CD4-positive, alpha-beta memory T cell (primary cell): ENCODE data around the gene OR52N2. TPM values are rescaled to one million over a fixed set of nuclear protein-coding genes. Genes with fewer than 3 reads are reported as not detected.

Source experiments
- CTCF ChIA-PET: fragments of 350-600 bp; sonication (Branson Sonifier 250); formaldehyde crosslinking; loops from one replicate; lab custom pipeline; 2021; ENCODE audit warnings: inconsistent platforms; ENCODE audit not compliant: partially characterized antibody; lab: Charles Lee
- POLR2A ChIA-PET: fragments of 350-600 bp; sonication (Branson Sonifier 250); formaldehyde crosslinking; loops from one replicate; lab custom pipeline; 2021; ENCODE audit not compliant: partially characterized antibody; lab: Charles Lee
- DNase-seq, 5 donors: peaks; one replicate each; pipeline versions ENCODE4 v3.0.0 to v3.0.0-alpha.2; 2020 to 2022; ENCODE audit warnings: mixed read lengths in 1 of 5
- H3K27ac ChIP-seq: one replicate; pipeline ENCODE4 v1.7.0; 2013; ENCODE audit warnings: low read depth, low read length
- H3K27me3 ChIP-seq: 2 replicates; pipeline ENCODE4 v1.7.0; 2013; ENCODE audit warnings: mild to moderate bottlenecking, low read length, moderate library complexity; ENCODE audit not compliant: insufficient read depth
- H3K36me3 ChIP-seq: 2 replicates; pipeline ENCODE4 v1.7.0; 2013; ENCODE audit warnings: mild to moderate bottlenecking, low read length, moderate library complexity; ENCODE audit not compliant: insufficient read depth
- H3K4me1 ChIP-seq: 2 replicates; pipeline ENCODE4 v1.7.0; 2013; ENCODE audit warnings: mild to moderate bottlenecking, low read length, moderate library complexity; ENCODE audit not compliant: insufficient read depth
- H3K4me3 ChIP-seq, 2 donors: one replicate each; pipeline ENCODE4 v1.7.0; 2013; ENCODE audit warnings: low read length in 2 of 2, mild to moderate bottlenecking in 1 of 2
- H3K9me3 ChIP-seq, 2 donors: one replicate each; pipeline ENCODE4 v1.7.0; 2013; ENCODE audit warnings: low read length in 2 of 2, control low read depth in 1 of 2; ENCODE audit not compliant: control insufficient read depth in 1 of 2
- H3K27ac Mint-ChIP-seq, 7 donors: one replicate each; pipeline ENCODE4 v1.8.0; 2020 to 2021; ENCODE audit warnings: mixed read lengths in 7 of 7, mild to moderate bottlenecking in 6 of 7, inconsistent platforms in 3 of 7, moderate library complexity in 3 of 7
- H3K27me3 Mint-ChIP-seq, 2 donors: one replicate each; pipeline ENCODE4 v1.8.0; 2020 to 2021; ENCODE audit warnings: mixed read lengths in 2 of 2
- H3K36me3 Mint-ChIP-seq, 2 donors: one replicate each; pipeline ENCODE4 v1.8.0; 2020 to 2021; ENCODE audit warnings: mixed read lengths in 2 of 2, inconsistent platforms in 1 of 2, mild to moderate bottlenecking in 1 of 2
- H3K4me1 Mint-ChIP-seq, 4 donors: one replicate each; pipeline ENCODE4 v1.8.0; 2020 to 2021; ENCODE audit warnings: mixed read lengths in 4 of 4, mild to moderate bottlenecking in 1 of 4
- H3K4me3 Mint-ChIP-seq, 8 donors: one replicate each; pipeline ENCODE4 v1.8.0; 2020 to 2021; ENCODE audit warnings: mixed read lengths in 8 of 8, mild to moderate bottlenecking in 7 of 8, moderate library complexity in 6 of 8, inconsistent platforms in 3 of 8
- H3K9me3 Mint-ChIP-seq, 8 donors: one replicate each; pipeline ENCODE4 v1.8.0; 2020 to 2021; ENCODE audit warnings: mixed read lengths in 8 of 8, mild to moderate bottlenecking in 5 of 8, inconsistent platforms in 3 of 8, moderate library complexity in 1 of 8
- intact Hi-C: fragments of 100-400 bp; cut with micrococcal nuclease; formaldehyde crosslinking; loops from one replicate; pipeline ENCODE4 v1.15.1; 2023
- polyA plus RNA-seq, 2 donors: library from polyadenylated mRNA; unstranded; fragments of 300-500 nt; fragmentation: Illumina TruSeq; gene quantifications; one replicate each; pipeline ENCODE4 v1.2.3, GENCODE V29; 2021
- total RNA-seq, 2 experiments: library from RNA; stranded (reverse); gene quantifications; one replicate each; pipeline ENCODE4 v1.2.3, GENCODE V29; 2021

The OR52N2 gene
- total and polyA plus RNA-seq, 4 experiments from 2014 or later, result not detected

DNA sequence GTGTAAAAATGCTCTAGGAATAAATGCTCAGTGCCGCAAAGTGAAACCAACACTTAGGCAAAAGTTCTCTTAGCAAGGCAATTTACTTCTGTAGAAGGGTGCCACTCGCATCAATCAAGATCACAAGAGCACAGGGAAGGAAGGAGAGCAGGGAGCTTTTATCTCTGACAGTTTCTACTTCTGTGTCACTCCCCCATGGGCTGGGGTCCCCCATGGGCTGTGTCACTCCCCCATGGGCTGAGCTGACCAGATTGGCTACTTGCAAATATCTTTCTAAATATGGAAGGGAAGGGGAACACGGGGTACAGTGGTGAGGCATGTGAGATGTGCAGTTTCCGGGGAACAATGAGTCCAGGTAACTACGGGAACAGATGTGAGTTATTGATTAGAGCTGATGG is 397 bp downstream of the OR52N2 start:
- Histone ChIP-seq H3K4me1 (peaks cover 8% of the 10 kb centered on the region), H3K27me3 (no peaks in the 10 kb centered on the region), H3K27ac (no peak overlapping the region), H3K36me3 (no peaks in the 10 kb centered on the region), H3K9me3 (no peaks in the 10 kb centered on the region), H3K4me3 (peak overlapping the region; percentile 58 to 83)
- peak overlapping the region; percentile 88 to 96 (median 90) for H3K4me3 Mint-ChIP-seq
- peaks cover 0 to 7% (median 4%) of the 10 kb centered on the region in 8 donors for H3K9me3 Mint-ChIP-seq
- CTCF ChIA-PET, result interaction anchor here (0.6 to 2.6 kb wide), 15 partner anchors 10 to 1172 kb away, joined by 3 to 20 read pairs (median 3); partner anchors contain the start of genes OR51D1 and TRIM5
- no peaks in the 10 kb centered on the region for H3K36me3 Mint-ChIP-seq
- H3K27ac Mint-ChIP-seq, result peak overlapping the region in 3 of 7 donors; percentile 6 to 40 (median 20)
- DNase-seq, result peak in 4 of 5 donors; percentile 5 to 15 (median 8)
- peaks cover 7 to 13% (median 12%) of the 10 kb centered on the region in 4 donors for H3K4me1 Mint-ChIP-seq
- H3K27me3 Mint-ChIP-seq, result peaks cover 13 to 15% of the 10 kb centered on the region in 2 donors
- POLR2A ChIA-PET, result no interaction called here
- intact Hi-C loops, result no loop called here

DNA sequence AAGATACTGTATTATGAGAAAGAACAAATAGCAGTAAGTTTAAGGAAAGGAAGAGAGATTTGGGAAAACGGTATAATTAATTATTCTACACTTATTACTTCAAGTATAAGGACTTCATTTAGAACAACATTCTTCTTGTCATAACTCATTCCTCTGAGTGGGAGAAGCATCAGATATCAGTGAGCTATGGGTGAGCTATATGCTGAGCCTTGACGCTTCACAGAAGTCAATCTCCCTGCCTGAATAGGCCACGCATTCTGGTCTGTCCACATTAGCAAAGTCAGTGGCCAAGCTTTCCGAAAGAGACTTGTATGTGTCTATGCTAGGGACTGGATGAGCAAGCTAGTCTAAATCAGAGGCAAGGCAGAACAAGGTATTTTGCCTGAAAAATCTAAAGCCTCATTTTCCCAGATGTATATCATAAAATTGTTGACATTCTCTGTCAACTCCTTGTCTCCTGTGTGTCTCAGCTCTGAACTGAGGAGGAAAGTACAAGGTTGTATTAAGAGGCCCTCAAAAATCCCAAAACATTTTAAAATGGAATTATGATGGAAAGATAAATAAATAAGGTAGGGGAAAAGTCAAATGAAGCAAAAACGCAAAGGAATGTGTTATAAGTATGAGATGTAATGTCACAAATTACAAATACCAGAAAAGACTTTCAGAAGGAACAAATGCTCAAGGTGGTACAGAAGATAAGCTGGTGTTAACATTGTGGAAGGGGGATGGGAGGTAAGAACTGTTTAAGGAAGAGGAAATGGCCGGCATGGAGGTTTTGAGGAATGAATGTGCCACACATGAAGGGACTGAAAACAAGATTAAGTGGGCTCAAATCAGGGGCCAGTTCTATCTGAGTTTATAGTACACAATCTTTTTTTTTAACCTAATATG is 1.4 kb downstream of the OR52N2 start:
- DNase-seq, result no peak
- Histone ChIP-seq H3K4me1 (peaks cover 8% of the 10 kb centered on the region), H3K36me3 (no peaks in the 10 kb centered on the region), H3K27ac (no peak overlapping the region), H3K9me3 (no peaks in the 10 kb centered on the region), H3K27me3 (no peaks in the 10 kb centered on the region), H3K4me3 (no peak overlapping the region)
- H3K27me3 Mint-ChIP-seq, result peaks cover 13% of the 10 kb centered on the region in 2 donors
- peaks cover 7 to 13% (median 12%) of the 10 kb centered on the region in 4 donors for H3K4me1 Mint-ChIP-seq
- no peak overlapping the region for H3K4me3 Mint-ChIP-seq
- H3K27ac Mint-ChIP-seq, result no peak overlapping the region
- H3K9me3 Mint-ChIP-seq, result no peaks in the 10 kb centered on the region
- CTCF ChIA-PET, result interaction anchor here (0.7 to 2.6 kb wide), 15 partner anchors 20 to 1173 kb away, joined by 3 to 20 read pairs (median 3); partner anchors contain the start of genes OR51D1 and TRIM5
- POLR2A ChIA-PET, result interaction anchor here (0.6 kb wide), 1 partner anchor 126 kb away, joined by 3 read pairs; no protein-coding TSS in a partner anchor
- intact Hi-C loops, result no loop called here
- no peaks in the 10 kb centered on the region for H3K36me3 Mint-ChIP-seq

DNA sequence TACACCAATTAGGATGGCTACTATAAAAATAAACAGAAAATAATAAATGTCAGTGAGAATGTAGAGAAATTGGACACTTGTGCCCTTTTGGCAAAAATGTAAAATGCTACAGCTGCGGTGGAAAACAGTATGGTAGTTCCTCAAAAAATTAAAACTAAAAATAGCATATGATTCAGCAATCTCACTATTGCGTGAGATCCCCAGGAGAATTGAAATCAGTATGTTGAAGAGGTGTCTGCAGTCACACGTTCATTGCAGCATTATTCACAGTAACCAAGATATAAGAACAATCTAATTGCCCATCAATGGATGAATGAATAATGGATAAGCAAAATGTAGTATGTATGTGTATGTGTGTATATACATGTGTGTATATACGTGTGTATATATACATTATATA is 6.8 kb downstream of the OR52N2 start:
- Histone ChIP-seq H3K9me3 (no peaks in the 10 kb centered on the region), H3K4me3 (no peak overlapping the region), H3K27ac (no peak overlapping the region), H3K27me3 (no peaks in the 10 kb centered on the region), H3K4me1 (peaks cover 10% of the 10 kb centered on the region), H3K36me3 (no peaks in the 10 kb centered on the region)
- H3K36me3 Mint-ChIP-seq, result no peaks in the 10 kb centered on the region
- DNase-seq, result no peak
- H3K4me1 Mint-ChIP-seq, result peaks cover 7 to 15% (median 10%) of the 10 kb centered on the region in 4 donors
- intact Hi-C loops, result no loop called here
- no peak overlapping the region for H3K4me3 Mint-ChIP-seq
- H3K27ac Mint-ChIP-seq, result no peak overlapping the region
- ChIA-PET CTCF (no interaction called here), POLR2A (no interaction called here)
- H3K9me3 Mint-ChIP-seq, result no peaks in the 10 kb centered on the region
- peaks cover 0 to 1% of the 10 kb centered on the region in 2 donors for H3K27me3 Mint-ChIP-seq

DNA sequence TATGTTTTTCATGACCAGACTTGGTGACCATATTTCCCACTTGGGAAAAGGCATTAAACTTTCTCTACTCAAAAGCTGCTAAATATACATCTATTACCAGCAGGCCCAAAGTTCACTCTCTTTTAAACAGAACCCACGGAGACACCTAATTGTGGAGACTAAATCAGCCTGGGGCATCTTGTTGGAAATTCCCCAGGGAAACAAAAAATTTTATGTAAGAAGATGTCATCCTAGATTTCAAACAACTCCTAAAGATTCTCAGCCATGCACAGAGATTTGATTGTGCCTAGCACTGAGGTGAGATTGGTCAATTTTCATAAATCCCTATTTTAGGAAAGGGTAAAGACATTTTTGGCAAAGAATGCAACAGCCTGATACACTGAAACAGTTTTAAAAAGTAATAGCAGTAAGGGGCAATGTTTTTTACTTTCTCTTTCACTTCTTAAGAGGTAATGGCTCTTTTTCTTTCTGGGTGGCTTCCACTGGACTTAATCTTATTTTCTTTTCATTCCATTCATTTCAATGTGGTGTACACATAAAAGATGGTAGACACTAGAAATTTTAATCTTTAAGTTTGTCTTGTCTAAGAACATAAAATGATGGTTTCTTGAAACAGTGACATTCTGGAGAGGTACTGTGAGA is 9.6 kb downstream of the OR52N2 start:
- Mint-ChIP-seq H3K36me3 (no peaks in the 10 kb centered on the region), H3K27ac (peak overlapping the region in 6 of 7 donors; percentile 8 to 87 (median 80)), H3K4me1 (peaks cover 7 to 15% (median 10%) of the 10 kb centered on the region in 4 donors), H3K27me3 (peaks cover 0 to 1% of the 10 kb centered on the region in 2 donors), H3K9me3 (no peaks in the 10 kb centered on the region), H3K4me3 (peak overlapping the region; percentile 79 to 93 (median 86))
- POLR2A ChIA-PET, result no interaction called here
- Histone ChIP-seq H3K4me1 (peaks cover 10% of the 10 kb centered on the region), H3K27me3 (no peaks in the 10 kb centered on the region), H3K4me3 (peak overlapping the region in 1 of 2 donors; percentile 15), H3K36me3 (no peaks in the 10 kb centered on the region), H3K9me3 (no peaks in the 10 kb centered on the region), H3K27ac (no peak overlapping the region)
- CTCF ChIA-PET, result interaction anchor here (0.8 to 1.0 kb wide), 2 partner anchors 9 to 1182 kb away, joined by 3 read pairs; partner anchors contain the start of gene OR52N2
- intact Hi-C loops, result no loop called here
- DNase-seq, result peak in 2 of 5 donors; percentile 6 to 7

DNA sequence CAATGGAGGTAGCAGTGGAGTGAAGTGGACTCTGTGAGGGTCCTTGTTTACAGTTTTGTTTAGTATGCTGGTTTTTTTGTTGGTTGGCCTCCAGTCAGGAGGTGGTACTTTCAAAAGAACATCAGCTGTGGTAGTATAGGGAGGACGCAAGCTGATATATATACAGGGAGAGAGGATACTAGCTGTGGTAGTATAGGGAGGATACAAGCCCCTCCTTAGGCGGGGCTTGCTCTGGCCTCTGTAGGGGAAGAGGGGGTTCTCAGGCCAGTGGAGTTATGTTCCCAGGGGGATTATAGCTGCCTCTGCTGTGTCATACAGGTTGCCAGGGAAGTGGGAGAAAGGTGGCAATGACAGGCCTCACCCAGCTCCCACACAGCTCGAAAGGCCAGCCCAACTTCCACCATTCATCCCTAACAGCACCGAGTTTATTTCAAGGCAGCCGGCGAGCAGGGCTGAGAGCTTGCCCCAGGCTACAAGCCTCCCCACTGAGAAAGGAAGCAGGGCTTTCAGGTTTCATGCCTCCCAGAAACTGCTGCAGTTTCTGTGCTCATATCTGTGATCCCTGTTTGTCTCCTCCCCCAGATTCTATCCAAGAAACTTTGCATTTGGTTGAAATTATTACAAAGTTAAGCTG is 22.6 kb downstream of the OR52N2 start:
- Histone ChIP-seq H3K27me3 (no peaks in the 10 kb centered on the region), H3K27ac (no peak overlapping the region), H3K4me3 (no peak overlapping the region), H3K9me3 (no peaks in the 10 kb centered on the region), H3K36me3 (no peaks in the 10 kb centered on the region), H3K4me1 (no peaks in the 10 kb centered on the region)
- no peaks in the 10 kb centered on the region for H3K4me1 Mint-ChIP-seq
- peak overlapping the region in 1 of 7 donors; percentile 15 for H3K27ac Mint-ChIP-seq
- H3K9me3 Mint-ChIP-seq, result peaks cover 0 to 8% (median 0%) of the 10 kb centered on the region in 8 donors
- H3K36me3 Mint-ChIP-seq, result no peaks in the 10 kb centered on the region
- peaks cover 8 to 9% of the 10 kb centered on the region in 2 donors for H3K27me3 Mint-ChIP-seq
- no peak overlapping the region for H3K4me3 Mint-ChIP-seq
- ChIA-PET POLR2A (no interaction called here), CTCF (no interaction called here)
- intact Hi-C loops, result no loop called here
- DNase-seq, result no peak

DNA sequence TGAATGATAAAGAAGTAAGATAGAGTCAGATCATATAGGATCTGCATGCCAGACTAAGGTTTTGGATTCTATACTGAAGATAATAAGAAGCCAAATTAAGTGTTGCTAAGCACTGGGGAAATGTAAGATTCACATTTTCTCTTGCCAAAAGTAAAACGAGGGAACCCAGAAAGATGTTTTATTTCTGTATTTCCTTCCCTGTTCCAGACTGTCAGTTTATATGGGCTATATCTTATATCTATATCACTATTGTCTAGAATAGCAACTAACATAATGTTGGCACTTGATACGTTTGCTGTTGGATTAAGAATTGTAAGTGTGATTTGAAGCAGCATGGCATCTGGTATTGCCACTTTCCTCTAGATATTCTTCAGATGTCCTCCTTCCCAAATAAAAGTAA is 24.7 kb downstream of the OR52N2 start:
- H3K9me3 ChIP-seq, result no peaks in the 10 kb centered on the region
- no peak overlapping the region for H3K27ac ChIP-seq
- Mint-ChIP-seq H3K27me3 (peaks cover 9 to 14% of the 10 kb centered on the region in 2 donors), H3K4me1 (no peaks in the 10 kb centered on the region), H3K9me3 (peaks cover 0 to 13% (median 2%) of the 10 kb centered on the region in 8 donors), H3K4me3 (no peak overlapping the region), H3K36me3 (no peaks in the 10 kb centered on the region), H3K27ac (no peak overlapping the region)
- intact Hi-C loops, result no loop called here
- H3K36me3 ChIP-seq, result no peaks in the 10 kb centered on the region
- no peak overlapping the region for H3K4me3 ChIP-seq
- ChIA-PET POLR2A (no interaction called here), CTCF (no interaction called here)
- no peak for DNase-seq
- no peaks in the 10 kb centered on the region for H3K27me3 ChIP-seq
- no peaks in the 10 kb centered on the region for H3K4me1 ChIP-seq
